WI38 (cell line): ENCODE results near the gene CLIC3.

Experiments
- H3K4me3 ChIP-seq: 2 replicates; pipeline ENCODE4 v1.5.1; 2011; ENCODE audit warnings: low read depth, mild to moderate bottlenecking, control low read depth, low read length
- TF ChIP-seq, protein P1 (sequence below): IDR thresholded peaks from 2 replicates; pipeline ENCODE4 v1.5.1; 2012; ENCODE audit warnings: low read depth, mild to moderate bottlenecking, control low read depth, low read length

Gene CLIC3

DNA sequence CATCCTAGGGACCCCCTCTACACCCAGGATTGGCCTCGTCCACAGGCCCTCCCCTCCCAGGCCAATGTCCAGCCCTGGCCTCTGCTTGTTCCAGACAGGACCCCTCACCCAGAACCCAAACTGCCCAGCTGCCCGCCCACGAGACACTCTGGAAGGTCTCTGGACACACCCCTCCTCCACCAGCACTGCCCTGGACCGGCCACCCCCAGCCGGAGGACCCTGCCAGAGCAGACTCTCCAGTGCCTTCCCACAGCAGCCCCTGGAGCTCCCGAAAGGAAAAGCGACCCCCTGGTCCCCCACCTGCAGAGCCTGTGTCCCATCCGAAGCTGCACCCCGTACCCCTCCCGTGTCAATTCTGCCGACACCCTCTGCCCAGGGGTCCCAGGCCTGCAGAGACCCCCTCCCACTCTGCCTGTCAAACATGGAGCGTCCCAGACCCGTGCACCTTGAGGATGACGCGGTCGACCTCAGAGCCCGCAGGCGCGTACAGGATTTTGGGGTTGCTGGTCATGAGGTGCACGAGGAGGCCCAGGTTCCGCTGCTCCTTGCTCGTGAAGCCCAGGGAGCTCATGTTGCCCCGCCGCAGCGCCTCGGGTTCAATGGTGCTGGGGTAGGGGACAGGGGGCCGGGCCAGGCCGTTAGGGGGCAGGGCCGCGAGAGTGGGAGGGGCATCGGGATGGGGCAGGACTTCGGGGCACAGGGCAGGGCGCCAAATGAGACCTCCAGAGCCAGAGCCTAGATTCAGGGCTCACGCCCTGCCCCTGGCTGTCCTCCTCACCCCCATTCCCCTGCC, 23.7 kb upstream of the CLIC3 start:
- TF ChIP-seq, protein P1, sequence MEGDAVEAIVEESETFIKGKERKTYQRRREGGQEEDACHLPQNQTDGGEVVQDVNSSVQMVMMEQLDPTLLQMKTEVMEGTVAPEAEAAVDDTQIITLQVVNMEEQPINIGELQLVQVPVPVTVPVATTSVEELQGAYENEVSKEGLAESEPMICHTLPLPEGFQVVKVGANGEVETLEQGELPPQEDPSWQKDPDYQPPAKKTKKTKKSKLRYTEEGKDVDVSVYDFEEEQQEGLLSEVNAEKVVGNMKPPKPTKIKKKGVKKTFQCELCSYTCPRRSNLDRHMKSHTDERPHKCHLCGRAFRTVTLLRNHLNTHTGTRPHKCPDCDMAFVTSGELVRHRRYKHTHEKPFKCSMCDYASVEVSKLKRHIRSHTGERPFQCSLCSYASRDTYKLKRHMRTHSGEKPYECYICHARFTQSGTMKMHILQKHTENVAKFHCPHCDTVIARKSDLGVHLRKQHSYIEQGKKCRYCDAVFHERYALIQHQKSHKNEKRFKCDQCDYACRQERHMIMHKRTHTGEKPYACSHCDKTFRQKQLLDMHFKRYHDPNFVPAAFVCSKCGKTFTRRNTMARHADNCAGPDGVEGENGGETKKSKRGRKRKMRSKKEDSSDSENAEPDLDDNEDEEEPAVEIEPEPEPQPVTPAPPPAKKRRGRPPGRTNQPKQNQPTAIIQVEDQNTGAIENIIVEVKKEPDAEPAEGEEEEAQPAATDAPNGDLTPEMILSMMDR: no peak

GRCh38 chr9:137018761-137019559, 22.6 kb upstream of the CLIC3 start:
- TF ChIP-seq, protein P1: no peak
- H3K4me3 ChIP-seq: no peak overlapping the region

More for the DNA sequence above, 23.7 kb upstream of the CLIC3 start:
- H3K4me3 ChIP-seq: no peak overlapping the region

GRCh38 chr9:137017791-137018497, 21.6 kb upstream of the CLIC3 start:
- no peak overlapping the region for H3K4me3 ChIP-seq
- TF ChIP-seq, protein P1: no peak

DNA sequence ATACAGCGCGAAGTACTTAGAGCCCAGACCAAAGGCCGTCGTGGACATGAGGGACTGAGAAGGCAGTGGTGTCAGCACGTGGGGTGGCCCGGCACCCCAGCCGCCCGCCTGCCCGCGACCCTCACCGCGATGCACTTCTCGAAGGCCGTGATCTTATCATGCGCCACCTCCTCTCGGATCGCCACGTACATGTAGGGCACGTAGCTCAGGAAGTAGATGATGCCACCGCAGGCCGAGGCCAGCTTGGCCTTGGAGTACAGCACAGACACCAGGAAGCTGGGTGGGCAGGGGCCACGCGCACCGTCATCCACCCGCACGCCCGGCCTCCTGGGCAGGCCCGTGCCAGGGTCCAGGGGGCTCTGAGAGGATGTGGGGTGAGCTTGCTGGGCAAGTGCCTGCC, 20.7 kb upstream of the CLIC3 start:
- H3K4me3 ChIP-seq: no peak overlapping the region
- TF ChIP-seq, protein P1: no peak

DNA sequence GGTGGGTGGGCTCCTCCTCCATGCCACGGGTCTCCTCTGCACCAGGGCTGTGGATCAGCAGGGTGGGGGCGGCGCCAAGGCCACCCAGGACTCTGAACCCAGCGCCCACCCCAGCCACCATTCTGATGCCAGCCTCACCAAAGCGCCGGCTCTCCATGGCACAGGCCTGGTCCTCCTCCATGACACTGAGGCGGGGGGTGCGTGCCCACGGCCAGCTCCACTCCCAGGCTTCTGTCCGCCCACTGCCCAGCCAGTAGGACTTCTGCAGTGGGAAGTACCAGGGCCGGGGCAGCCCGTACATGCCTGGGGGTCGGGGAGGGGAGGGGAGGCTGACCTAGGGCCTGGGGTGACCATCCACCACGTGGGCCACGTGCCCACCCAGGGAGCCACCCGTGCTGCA, 20.1 kb upstream of the CLIC3 start:
- no peak overlapping the region for H3K4me3 ChIP-seq
- TF ChIP-seq, protein P1: no peak

GRCh38 chr9:137015976-137016375, 19.6 kb upstream of the CLIC3 start:
- TF ChIP-seq, protein P1: no peak
- no peak overlapping the region for H3K4me3 ChIP-seq
